HG02623 (cell line): ENCODE results near the gene SPPL3.
"Not testable (repeated sequence)": the region's sequence is repeated elsewhere in the genome, so short reads cannot be mapped to it uniquely, and the experiment has no call there.

Experiments
- ATAC-seq: cut with Tn5 transposase; IDR thresholded peaks from one replicate; pipeline ENCODE4 v1.9.1; 2021; ENCODE audit warnings: moderate library complexity; ENCODE audit not compliant: unreplicated experiment

Gene SPPL3

GRCh38 chr12:120845696-120846095 is 58.5 kb downstream of the SPPL3 start:
- ATAC-seq, result no peak

GRCh38 chr12:120844768-120845449 is 59.2 kb downstream of the SPPL3 start:
- no peak for ATAC-seq

GRCh38 chr12:120844297-120844696 is 59.9 kb downstream of the SPPL3 start:
- no peak for ATAC-seq

GRCh38 chr12:120843472-120843871 is 60.7 kb downstream of the SPPL3 start:
- ATAC-seq, result no peak

- ATAC-seq, result no peak
These were observed 61.6 kb downstream of the SPPL3 start for GRCh38 chr12:120842595-120842994.

GRCh38 chr12:120841525-120841924 is 62.6 kb downstream of the SPPL3 start:
- ATAC-seq, result no peak

GRCh38 chr12:120839503-120839902 is 64.7 kb downstream of the SPPL3 start:
- ATAC-seq, result no peak

GRCh38 chr12:120838629-120839383 is 65.4 kb downstream of the SPPL3 start:
- not testable (repeated sequence) for ATAC-seq

GRCh38 chr12:120836114-120836684 is 68.0 kb downstream of the SPPL3 start:
- ATAC-seq, result no peak

- ATAC-seq, result no peak
These were observed 68.5 kb downstream of the SPPL3 start for GRCh38 chr12:120835657-120836056.

- ATAC-seq, result no peak
These were observed 68.9 kb downstream of the SPPL3 start for GRCh38 chr12:120835304-120835612.

GRCh38 chr12:120834489-120835303 is 69.5 kb downstream of the SPPL3 start:
- ATAC-seq, result no peak

- ATAC-seq, result no peak
These were observed 70.3 kb downstream of the SPPL3 start for GRCh38 chr12:120833849-120834248.

- no peak for ATAC-seq
These were observed 71.4 kb downstream of the SPPL3 start for GRCh38 chr12:120832737-120833136.

GRCh38 chr12:120831648-120832267 is 72.4 kb downstream of the SPPL3 start:
- no peak for ATAC-seq

GRCh38 chr12:120830966-120831365 is 73.2 kb downstream of the SPPL3 start:
- ATAC-seq, result no peak

GRCh38 chr12:120830052-120830940 is 73.9 kb downstream of the SPPL3 start:
- ATAC-seq, result no peak

GRCh38 chr12:120826335-120826734 is 77.8 kb downstream of the SPPL3 start:
- ATAC-seq, result no peak

GRCh38 chr12:120825337-120825736 is 78.8 kb downstream of the SPPL3 start:
- no peak for ATAC-seq
